GM12878 (cell line): Measurements from ENCODE around the gene SLC19A1. TPM values are rescaled to one million over a fixed set of nuclear protein-coding genes. Genes with fewer than 3 reads are reported as not detected.

ENCODE experiments used
- ATAC-seq: fragments of 200-7000 bp; cut with Tn5 transposase; 3 replicates; pipeline ENCODE4 v1.9.1; 2020; ENCODE audit warnings: mild to moderate bottlenecking, moderate library complexity
- BruUV-seq: library from RNA; stranded (reverse); fragments of 400-500 nt; replicated peaks from 2 replicates; lab custom pipeline; 2021; lab: Mats Ljungman, UMichigan
- CTCF ChIA-PET: fragments of 300-600 bp; sonication (Branson Sonifier 250); formaldehyde crosslinking; extraction: SDS; loops from one replicate; lab custom pipeline; 2021; ENCODE audit warnings: inconsistent platforms; lab: Yijun Ruan, JAX
- POLR2A ChIA-PET: fragments of 350-600 bp; formaldehyde crosslinking; extraction: SDS; loops from one replicate; lab custom pipeline; 2021; ENCODE audit warnings: inconsistent platforms; lab: Charles Lee
- RAD21 ChIA-PET: fragments of 300-600 bp; sonication (Branson Sonifier 250); formaldehyde crosslinking; loops from one replicate; lab custom pipeline; 2023; ENCODE audit warnings: antibody characterized with exemption; ENCODE audit not compliant: unreplicated experiment; lab: Charles Lee
- SMC1A ChIA-PET: fragments of 300-600 bp; sonication (Branson Sonifier 250); formaldehyde crosslinking; loops from one replicate; lab custom pipeline; 2023; ENCODE audit not compliant: unreplicated experiment, uncharacterized antibody; lab: Charles Lee
- DNase-seq: peaks from one replicate; pipeline ENCODE4 v3.0.0-alpha.2; 2011; ENCODE audit warnings: low read depth, low spot score
- FAIRE-seq: peaks from 3 replicates; lab custom pipeline; 2011; peaks lifted over from hg19 to GRCh38; lab: Jason Lieb, UNC
- H2AFZ ChIP-seq: 2 replicates; pipeline ENCODE4 v1.6.0; 2011; ENCODE audit warnings: low read depth, low read length, control low read depth; ENCODE audit not compliant: control insufficient read depth
- H3K27ac ChIP-seq: 2 replicates; pipeline ENCODE4 v1.5.1; 2011; ENCODE audit warnings: control low read depth; ENCODE audit not compliant: control insufficient read depth, insufficient read depth
- H3K27me3 ChIP-seq, 2 experiments: replicated peaks in 1 of 2; 2 replicates each; pipeline versions ENCODE4 v1.6.0 to v1.6.1; 2011; ENCODE audit warnings: low read length in 1 of 2; ENCODE audit not compliant: control insufficient read depth in 2 of 2, insufficient read depth in 2 of 2
- H3K36me3 ChIP-seq, 2 experiments: 2 replicates each; pipeline ENCODE4 v1.5.1; 2011; ENCODE audit warnings: low read length in 1 of 2; ENCODE audit not compliant: control insufficient read depth in 2 of 2, insufficient read depth in 2 of 2
- H3K4me1 ChIP-seq: 2 replicates; pipeline ENCODE4 v1.6.1; 2011; ENCODE audit warnings: mild to moderate bottlenecking, low read length, moderate library complexity, mixed read lengths; ENCODE audit not compliant: control insufficient read depth, insufficient read depth
- H3K4me2 ChIP-seq: 2 replicates; pipeline ENCODE4 v1.6.0; 2011; ENCODE audit warnings: control low read depth; ENCODE audit not compliant: control insufficient read depth, insufficient read depth
- H3K4me3 ChIP-seq: fragments of 200-600 bp; sonication (generic); 2 replicates; pipeline ENCODE4 v1.5.1; 2016
- H3K79me2 ChIP-seq: 2 replicates; pipeline ENCODE4 v1.6.0; 2011; ENCODE audit warnings: low read length; ENCODE audit not compliant: control insufficient read depth, insufficient read depth
- H3K9ac ChIP-seq: 2 replicates; pipeline ENCODE4 v1.8.0; 2011; ENCODE audit warnings: low read length, control low read depth, mixed read lengths; ENCODE audit not compliant: control insufficient read depth, insufficient read depth
- H3K9me3 ChIP-seq: replicated peaks from 3 replicates; pipeline ENCODE4 v1.5.1; 2011; ENCODE audit warnings: mild to moderate bottlenecking, low read length; ENCODE audit not compliant: control insufficient read depth, insufficient read depth
- H4K20me1 ChIP-seq: 2 replicates; pipeline ENCODE4 v1.6.0; 2011; ENCODE audit not compliant: control insufficient read depth, insufficient read depth
- CREB1 ChIP-seq: IDR thresholded peaks from 2 replicates; pipeline ENCODE4 v1.6.1; 2012; ENCODE audit warnings: low read depth, mild to moderate bottlenecking, inconsistent platforms
- CUX1 ChIP-seq: IDR thresholded peaks from 2 replicates; pipeline ENCODE4 v1.6.1; 2012; ENCODE audit warnings: improper control_type of control experiment, low read depth, low read length; ENCODE audit not compliant: insufficient replicate concordance
- ELK1 ChIP-seq: IDR thresholded peaks from 2 replicates; pipeline ENCODE4 v1.6.1; 2012; ENCODE audit warnings: low read depth, low read length, improper control_type of control experiment
- EP300 ChIP-seq, 2 experiments: fragments of 150-350 bp in 1 of 2; IDR thresholded peaks; 2 replicates each; pipeline ENCODE4 v1.6.1; 2011 to 2012; ENCODE audit warnings: low read depth in 2 of 2, low read length in 2 of 2, borderline replicate concordance in 1 of 2, improper control_type of control experiment in 1 of 2, inconsistent platforms in 1 of 2; ENCODE audit not compliant: control insufficient read depth in 1 of 2
- IKZF1 ChIP-seq: fragments of 450-650 bp; conservative IDR thresholded peaks from 2 replicates; pipeline ENCODE4 v1.6.1; 2017; ENCODE audit warnings: antibody characterized with exemption, mild to moderate bottlenecking
- LARP7 ChIP-seq: fragments of 450-650 bp; IDR thresholded peaks from 2 replicates; pipeline ENCODE4 v1.6.1; 2017; ENCODE audit warnings: mild to moderate bottlenecking
- MEF2A ChIP-seq: IDR thresholded peaks from 2 replicates; pipeline ENCODE4 v1.6.1; 2011; ENCODE audit warnings: low read depth, mild to moderate bottlenecking, low read length, moderate library complexity; ENCODE audit not compliant: insufficient read depth
- NBN ChIP-seq: fragments of 450-650 bp; IDR thresholded peaks from 2 replicates; pipeline ENCODE4 v1.6.1; 2016
- NR2C1 ChIP-seq: fragments of 450-650 bp; IDR thresholded peaks from 2 replicates; pipeline ENCODE4 v1.6.1; 2017; ENCODE audit warnings: antibody characterized with exemption, mild to moderate bottlenecking, moderate library complexity
- PAX8 ChIP-seq: fragments of 450-650 bp; IDR thresholded peaks from 2 replicates; pipeline ENCODE4 v1.6.1; 2017; ENCODE audit warnings: mild to moderate bottlenecking, moderate library complexity
- PML ChIP-seq: IDR thresholded peaks from 2 replicates; pipeline ENCODE4 v1.6.1; 2012; ENCODE audit warnings: low read length, inconsistent platforms
- SUZ12 ChIP-seq: fragments of 200-600 bp; sonication (generic); IDR thresholded peaks from one replicate; pipeline ENCODE4 v1.6.1; 2018; ENCODE audit warnings: antibody characterized with exemption, mild to moderate bottlenecking; ENCODE audit not compliant: unreplicated experiment
- USF1 ChIP-seq: IDR thresholded peaks from 2 replicates; pipeline ENCODE4 v1.6.1; 2011; ENCODE audit warnings: borderline replicate concordance, low read depth, mild to moderate bottlenecking, moderate library complexity, mixed read lengths, low read length; ENCODE audit not compliant: insufficient read depth; ENCODE audit errors: extremely low read length
- ZBTB33 ChIP-seq: fragments of 450-650 bp; IDR thresholded peaks from 2 replicates; pipeline ENCODE4 v1.6.1; 2017; ENCODE audit warnings: mild to moderate bottlenecking
- WGBS: methylation state at CpG from one replicate; pipeline ENCODE4 v1.1.6; 2016; ENCODE audit warnings: low lambda C conversion rate; ENCODE audit not compliant: insufficient replicate concordance, insufficient coverage; ENCODE audit errors: missing lambda C conversion rate; 5-methylcytosine and 5-hydroxymethylcytosine counted together
- in situ Hi-C: fragments of 300-500 bp; cut with MboI; formaldehyde crosslinking; loops from 9 replicates; pipeline ENCODE4 v1.14.3; 2018; ENCODE audit warnings: mixed read lengths
- intact Hi-C: fragments of 100-400 bp; cut with micrococcal nuclease; formaldehyde crosslinking; loops from one replicate; pipeline ENCODE4 v1.14.2; 2022; ENCODE audit not compliant: unreplicated experiment
- polyA plus RNA-seq, 11 experiments: library from polyadenylated mRNA; depleted of rRNA in 4 of 11; unstranded in 6 of 11; stranded (reverse) in 5 of 11; fragments of >200 nt; fragmentation: Nextera tagmentation in 4 of 11; fragmentation: Illumina TruSeq in 1 of 11; extraction: Ambion mirVana in 4 of 11; extraction: Trizol in 1 of 11; gene quantifications; 1 replicate in 1 of 11; 2 replicates in 10 of 11; pipeline versions ENCODE4 v1.2.1 to v1.2.3, GENCODE V29; 2011 to 2016; ENCODE audit warnings: inconsistent platforms in 2 of 11, missing spikeins in 2 of 11, low read depth in 1 of 11
- total RNA-seq, 4 experiments: library from RNA; depleted of rRNA in 3 of 4; stranded (reverse); fragments of >200 nt in 3 of 4; fragmentation: Illumina TruSeq in 1 of 4; extraction: Trizol in 1 of 4; gene quantifications; 2 replicates each; pipeline versions ENCODE4 v1.2.1 to v1.2.3, GENCODE V29; 2013 to 2021

The SLC19A1 gene
- total and polyA plus RNA-seq, 10 of the 15 experiments (the other 5 are each of a cell fraction or from before 2014, with no cell fraction given): 0.42 to 49.7 (median 12.2) TPM

GRCh38 chr21:45455674-45456583 lies 86.3 kb downstream of the SLC19A1 start:
- SMC1A ChIA-PET: no interaction called here
- BruUV-seq: no TSS peak
- WGBS: 45% methylated on average over 41 of the region's 47 CpGs
- Histone ChIP-seq H4K20me1 (no peaks in the 10 kb centered on the region), H3K4me3 (no peak overlapping the region), H3K4me1 (no peaks in the 10 kb centered on the region), H3K9me3 (no peaks in the 10 kb centered on the region; the same call in 2 of the 3 replicates), H3K27ac (no peak overlapping the region), H3K79me2 (no peaks in the 10 kb centered on the region), H3K4me2 (no peak overlapping the region), H2AFZ (no peak overlapping the region), H3K9ac (no peak overlapping the region), H3K36me3 (no peaks in the 10 kb centered on the region), H3K27me3 (no peaks in the 10 kb centered on the region)
- CTCF ChIA-PET: no interaction called here
- ATAC-seq (no peak), FAIRE-seq (no peak), DNase-seq (no peak)
- in situ Hi-C loops (loop anchor here (25.0 kb wide), 1 partner anchor 356 kb away; no protein-coding TSS in a partner anchor), intact Hi-C loops (no loop called here)
- RAD21 ChIA-PET: no interaction called here
- POLR2A ChIA-PET: no interaction called here
- TF ChIP-seq CUX1 (no peak), NR2C1 (no peak), USF1 (no peak), LARP7 (no peak), CREB1 (no peak), SUZ12 (no peak), ELK1 (no peak), NBN (no peak), ZBTB33 (no peak), IKZF1 (no peak), PML (no peak), EP300 (IDR thresholded peaks at IDR 0.05; ENCODE audit: borderline replicate concordance in 1 of 2, control insufficient read depth in 1 of 2, low read depth in 2 of 2, low read length in 2 of 2) (no peak), MEF2A (no peak), PAX8 (no peak)
